HG02678 (cell line): ENCODE results near the gene RNF4.
"Not testable (repeated sequence)": the region's sequence is repeated elsewhere in the genome, so short reads cannot be mapped to it uniquely, and the experiment has no call there.

Experiments used
- ATAC-seq: cut with Tn5 transposase; IDR thresholded peaks from one replicate; pipeline ENCODE4 v1.9.1; 2021; ENCODE audit warnings: mild to moderate bottlenecking, moderate library complexity; ENCODE audit not compliant: unreplicated experiment

Gene RNF4

GRCh38 chr4:2457481-2458295 is 11.2 kb upstream of the RNF4 start:
- ATAC-seq: no peak

- ATAC-seq: no peak
These were observed 10.1 kb upstream of the RNF4 start for GRCh38 chr4:2458546-2459491.

- ATAC-seq: no peak
These were observed 9.1 kb upstream of the RNF4 start for GRCh38 chr4:2459589-2460349.

GRCh38 chr4:2461246-2461960 is 7.5 kb upstream of the RNF4 start:
- no peak for ATAC-seq

- peak; percentile 87 for ATAC-seq
These were observed 6.5 kb upstream of the RNF4 start for GRCh38 chr4:2462218-2462991.

GRCh38 chr4:2462992-2463762 is 5.7 kb upstream of the RNF4 start:
- no peak for ATAC-seq

GRCh38 chr4:2465032-2465431 is 3.9 kb upstream of the RNF4 start:
- ATAC-seq: no peak

GRCh38 chr4:2465544-2465943 is 3.4 kb upstream of the RNF4 start:
- not testable (repeated sequence) for ATAC-seq

- ATAC-seq: peak; percentile 43
These were observed 482 bp downstream of the RNF4 start for GRCh38 chr4:2469192-2469984.

GRCh38 chr4:2470791-2471190 is 1.9 kb downstream of the RNF4 start:
- ATAC-seq: no peak

GRCh38 chr4:2472187-2472586 is 3.3 kb downstream of the RNF4 start:
- no peak for ATAC-seq

- no peak for ATAC-seq
These were observed 9.3 kb downstream of the RNF4 start for GRCh38 chr4:2478229-2478628.

GRCh38 chr4:2480649-2481048 is 11.7 kb downstream of the RNF4 start:
- no peak for ATAC-seq

GRCh38 chr4:2482192-2482591 is 13.3 kb downstream of the RNF4 start:
- no peak for ATAC-seq

GRCh38 chr4:2482693-2483092 is 13.8 kb downstream of the RNF4 start:
- no peak for ATAC-seq

- no peak for ATAC-seq
These were observed 14.3 kb downstream of the RNF4 start for GRCh38 chr4:2483237-2483636.

- ATAC-seq: no peak
These were observed 15.3 kb downstream of the RNF4 start for GRCh38 chr4:2484185-2484584.

GRCh38 chr4:2484993-2485392 is 16.1 kb downstream of the RNF4 start:
- peak; percentile 67 for ATAC-seq
